GM18499 (cell line): ENCODE data around the gene CDC25A.
A peak's percentile ranks its signal among the peaks of the same experiment; 100 is the strongest.

Experiments
- ATAC-seq: cut with Tn5 transposase; IDR thresholded peaks from one replicate; pipeline ENCODE4 v1.9.1; 2021; ENCODE audit warnings: moderate number of reproducible peaks; ENCODE audit not compliant: insufficient read depth, unreplicated experiment

Gene CDC25A

DNA sequence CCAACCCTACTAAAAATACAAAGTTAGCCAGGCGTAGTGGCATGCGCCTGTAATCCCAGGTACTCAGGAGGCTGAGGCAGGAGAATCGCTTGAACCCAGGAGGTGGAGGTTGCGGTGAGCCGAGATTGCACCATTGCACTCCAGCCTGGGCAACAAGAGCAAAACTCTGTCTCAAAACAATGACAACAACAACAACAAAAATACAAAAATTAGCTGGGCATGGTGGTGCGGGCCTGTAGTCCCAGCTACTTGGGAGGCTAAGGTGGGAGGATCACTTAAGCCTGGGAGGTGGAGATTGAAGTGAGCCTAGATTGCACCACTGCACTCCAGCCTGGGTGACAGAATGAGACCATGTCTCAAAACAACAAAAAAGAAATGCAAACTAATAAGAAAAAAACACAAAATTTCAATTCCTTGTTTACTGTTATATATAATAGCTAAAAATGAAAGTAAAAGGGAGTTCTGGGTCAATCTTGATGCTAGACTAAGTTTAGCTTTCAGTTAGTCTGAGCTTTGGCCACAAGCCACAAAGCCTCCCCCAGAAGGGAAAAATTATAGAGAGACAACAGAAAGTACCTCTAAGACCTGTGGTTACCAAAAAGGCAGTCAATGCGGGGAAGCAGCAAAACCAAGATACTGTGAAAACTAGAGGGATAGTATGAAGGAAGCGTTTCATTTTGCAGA is 76.0 kb downstream of the CDC25A start:
- peak; percentile 81 for ATAC-seq

DNA sequence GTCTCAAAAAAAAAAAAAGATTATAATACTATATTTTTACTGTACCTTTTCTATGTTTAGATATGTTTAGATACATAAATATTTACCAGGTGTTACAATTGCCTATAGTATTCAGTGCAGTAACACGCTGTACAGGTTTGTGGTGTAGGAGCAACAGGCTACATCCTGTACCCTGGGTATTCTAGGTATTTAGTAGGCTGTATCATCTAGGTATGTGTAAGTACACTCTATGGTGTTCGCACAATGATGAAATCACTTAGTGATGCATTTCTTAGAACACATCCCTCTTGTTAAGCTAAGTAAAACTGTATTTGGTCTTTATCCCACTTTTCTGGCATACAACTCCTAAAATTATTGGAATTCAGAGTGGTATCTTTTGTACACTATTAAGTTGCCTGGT is 77.8 kb downstream of the CDC25A start:
- ATAC-seq, result no peak

DNA sequence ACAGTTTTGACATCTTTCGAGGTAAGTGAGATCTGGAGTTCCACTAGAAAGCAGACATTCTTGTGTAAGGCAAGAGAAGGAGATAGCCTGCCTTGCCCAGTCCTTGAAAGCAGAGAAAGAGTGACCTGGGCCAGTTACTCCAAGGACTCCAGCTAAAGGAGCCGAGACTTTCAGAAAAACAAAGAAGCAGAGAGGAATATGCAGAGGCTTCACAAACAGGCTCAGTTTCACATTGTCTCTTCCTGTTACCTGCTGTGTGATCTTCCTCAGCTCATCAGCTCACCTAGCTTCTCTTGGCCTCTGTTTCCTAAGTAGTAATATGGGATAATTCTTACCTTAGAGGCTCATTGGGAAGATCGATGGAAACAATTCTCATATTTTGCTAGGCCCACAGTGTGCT is 81.0 kb downstream of the CDC25A start:
- ATAC-seq, result no peak
